ENCODE measurements around the gene SLC7A11.

SLC7A11 gene

DNA sequence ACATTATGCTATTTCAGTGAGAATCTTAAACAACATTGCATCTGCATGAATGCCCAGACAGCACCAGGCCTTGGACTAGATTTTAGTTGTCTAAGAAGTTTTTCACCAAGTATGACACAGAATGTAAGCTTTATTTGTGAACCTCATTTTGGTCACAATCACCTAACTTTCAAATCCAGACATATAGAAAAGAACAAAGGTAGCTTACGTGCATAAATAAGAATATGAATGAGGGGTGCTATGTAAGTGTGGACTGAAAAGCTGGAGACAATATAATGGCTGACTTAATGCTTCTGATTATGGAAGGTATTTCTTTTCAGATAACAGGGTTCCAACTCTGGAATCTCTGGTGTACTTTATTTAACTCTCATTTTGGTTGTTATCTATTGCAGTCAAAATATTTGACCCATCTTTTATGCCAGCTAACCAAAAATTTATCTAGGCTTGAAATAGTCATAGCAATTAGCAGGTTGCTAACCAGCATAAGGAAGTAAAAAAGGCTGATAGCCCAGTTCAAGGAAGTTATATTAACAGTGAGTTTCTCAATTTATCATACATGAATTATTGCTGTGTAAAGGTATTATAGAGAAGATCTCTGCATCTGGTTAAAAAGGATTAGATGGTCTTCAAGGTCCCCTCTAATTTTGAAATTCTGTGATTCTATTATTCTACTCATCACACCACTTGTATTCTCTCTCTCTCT is 36.5 kb downstream of the SLC7A11 start:
- DNase-seq: no peak

DNA sequence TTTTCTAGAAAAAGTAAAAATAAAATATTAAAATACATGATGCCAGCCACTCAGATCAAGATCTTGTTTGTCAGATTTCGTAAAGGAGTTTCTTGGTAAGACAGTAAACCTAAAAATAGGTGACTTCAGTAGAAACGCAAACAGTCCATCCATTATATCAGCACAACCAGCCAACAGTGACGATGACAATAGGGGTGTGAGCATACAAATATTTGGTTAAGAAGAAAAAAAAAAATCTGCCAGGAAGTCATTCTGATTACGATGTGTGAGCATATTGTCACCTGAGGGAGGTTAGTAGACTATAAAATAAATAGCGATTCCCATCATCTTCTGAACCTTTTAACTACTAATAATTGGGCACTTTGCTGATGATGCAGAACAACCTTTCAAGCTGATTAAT is 37.6 kb downstream of the SLC7A11 start:
- DNase-seq: no peak

DNA sequence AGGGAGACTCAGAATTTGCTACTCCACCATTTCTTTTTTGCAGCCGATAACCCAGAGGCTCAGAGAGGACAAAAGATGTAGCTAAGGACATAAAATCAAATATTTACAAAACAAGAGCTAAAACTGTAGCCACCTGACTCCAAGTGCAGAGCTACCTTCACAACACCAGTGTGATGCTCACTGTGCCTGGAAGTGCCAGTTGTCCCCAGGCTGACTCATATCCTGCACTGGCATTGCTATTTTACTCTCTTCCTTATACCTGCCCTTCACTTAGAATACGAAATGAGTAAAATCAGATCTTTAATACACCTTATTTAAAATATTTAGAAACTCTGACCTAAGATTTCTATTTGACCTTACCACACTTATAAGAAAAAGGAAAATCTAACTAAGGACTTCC is 39.5 kb downstream of the SLC7A11 start:
- no peak for DNase-seq

GRCh38 chr4:138200236-138200590 is 41.9 kb downstream of the SLC7A11 start:
- no peak for DNase-seq

- peak; percentile 65 for DNase-seq
Observed at GRCh38 chr4:138199568-138200235, 42.4 kb downstream of the SLC7A11 start.

DNA sequence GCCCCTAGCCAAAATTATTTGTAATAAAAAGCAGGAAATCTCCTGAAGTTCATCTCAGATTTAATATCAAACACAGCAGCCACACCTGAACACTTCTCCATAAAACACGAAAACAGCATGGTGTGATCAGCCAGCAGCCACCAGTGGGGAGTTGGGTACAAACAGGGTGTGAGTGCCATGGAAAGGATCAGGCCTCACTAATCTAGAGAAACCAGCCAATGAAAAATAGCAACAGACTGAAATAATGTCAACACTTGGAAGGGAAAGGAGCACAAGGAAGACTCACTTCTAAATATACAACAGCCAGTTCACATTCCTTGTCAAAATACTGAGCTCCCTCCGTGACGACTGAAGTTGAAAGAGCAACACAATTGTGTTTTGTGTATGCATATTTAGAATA is 46.0 kb downstream of the SLC7A11 start:
- no peak for DNase-seq

DNA sequence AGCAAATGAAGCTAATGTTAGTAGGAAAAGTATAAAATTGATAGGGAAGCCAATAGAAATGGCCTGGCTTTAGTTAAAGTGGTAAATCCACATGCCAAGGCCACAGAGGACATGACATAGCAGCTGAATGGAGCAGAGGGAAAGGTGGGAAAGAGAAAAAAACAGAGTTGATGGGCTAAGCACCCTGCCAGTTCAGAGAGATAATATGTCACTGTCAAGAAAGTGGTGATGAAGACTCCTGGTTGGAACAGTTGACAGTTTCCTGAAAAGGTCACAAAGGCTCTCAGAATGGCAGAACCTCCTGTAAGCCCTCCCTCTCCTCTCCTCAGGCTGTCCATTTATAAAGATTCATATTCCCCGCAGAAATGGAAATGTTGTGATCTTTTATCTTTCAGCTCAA is 48.2 kb downstream of the SLC7A11 start:
- no peak for DNase-seq

GRCh38 chr4:138192113-138192512 is 50.0 kb downstream of the SLC7A11 start:
- no peak for DNase-seq

DNA sequence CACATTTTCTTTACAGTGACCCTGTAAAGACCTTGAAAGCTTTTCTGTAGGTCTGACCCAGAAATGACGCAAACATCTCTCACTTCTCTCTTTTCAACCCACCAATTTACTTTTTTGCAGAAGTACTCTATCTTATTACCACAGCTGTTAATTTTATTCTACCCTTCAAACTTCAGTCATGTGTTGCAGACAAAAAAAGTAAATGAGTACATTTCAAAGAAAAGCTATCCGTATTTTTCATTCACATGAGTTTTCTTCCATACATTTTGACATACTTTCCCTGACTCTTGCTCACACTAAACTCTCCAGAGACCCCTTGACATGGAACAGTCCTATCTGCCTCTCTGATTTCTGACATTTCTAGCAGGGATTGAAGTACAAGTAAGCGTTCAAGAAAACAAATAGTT is 51.7 kb downstream of the SLC7A11 start:
- DNase-seq: no peak

GRCh38 chr4:138189206-138189605 is 52.9 kb downstream of the SLC7A11 start:
- DNase-seq: no peak

- no peak for DNase-seq
Observed at GRCh38 chr4:138188406-138189084, 53.6 kb downstream of the SLC7A11 start.

DNA sequence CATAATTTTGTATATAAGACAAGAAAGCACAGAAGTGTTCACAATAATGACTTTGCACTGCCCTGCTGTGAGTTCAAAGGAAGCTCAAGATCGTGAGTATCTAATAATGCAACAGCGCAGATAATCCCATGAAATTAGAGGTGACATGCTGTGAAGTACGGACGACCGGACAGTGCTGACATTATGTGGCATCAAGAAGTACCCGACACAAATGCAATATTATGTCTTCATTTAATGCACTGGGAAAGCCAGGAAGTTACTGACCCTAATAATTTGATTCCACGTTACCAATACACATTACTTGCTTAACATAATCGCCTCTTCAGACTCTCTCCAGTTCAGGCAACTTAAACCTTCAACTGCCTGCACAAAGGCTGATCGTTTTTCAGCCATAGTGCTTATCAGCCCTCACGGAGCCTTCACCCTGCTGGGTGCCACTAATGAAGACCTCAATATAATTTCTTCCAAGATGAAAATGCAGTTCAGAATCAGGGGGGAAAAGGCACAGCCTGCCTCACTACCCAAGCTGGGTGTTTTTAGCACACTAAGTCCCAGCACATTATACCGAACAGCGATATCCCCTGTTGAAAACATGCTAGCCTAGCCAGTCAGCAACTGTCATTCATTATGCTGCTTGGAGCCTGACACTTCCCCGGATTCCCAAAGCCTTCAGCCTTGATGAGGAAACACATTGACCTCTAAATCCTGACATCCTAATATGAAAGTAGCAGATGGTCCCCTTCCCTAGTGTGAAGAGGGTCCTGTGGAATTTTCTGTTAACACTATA is 56.1 kb downstream of the SLC7A11 start:
- no peak for DNase-seq

- DNase-seq: no peak
Observed at GRCh38 chr4:138184886-138185285, 57.3 kb downstream of the SLC7A11 start.

GRCh38 chr4:138182838-138183426 is 59.2 kb downstream of the SLC7A11 start:
- DNase-seq: no peak

GRCh38 chr4:138181287-138181686 is 60.9 kb downstream of the SLC7A11 start:
- no peak for DNase-seq

DNA sequence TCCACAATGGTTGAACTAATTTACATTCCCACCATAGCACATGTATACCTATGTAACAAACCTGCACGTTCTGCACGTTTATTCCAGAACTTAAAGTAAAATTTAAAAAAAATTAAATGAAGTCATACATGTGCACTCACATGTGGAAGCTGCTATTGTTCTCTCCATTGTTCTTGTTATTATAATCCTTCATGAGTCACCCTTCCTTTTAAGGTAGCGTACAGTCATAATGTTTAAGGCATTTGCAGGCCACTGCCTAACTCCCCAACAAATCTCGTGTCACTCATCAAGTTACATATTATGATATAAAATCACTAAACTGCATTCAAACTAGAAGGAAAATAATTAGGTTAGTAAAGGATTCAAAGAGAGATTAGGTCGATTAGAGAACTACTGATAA is 63.6 kb downstream of the SLC7A11 start:
- DNase-seq: no peak

DNA sequence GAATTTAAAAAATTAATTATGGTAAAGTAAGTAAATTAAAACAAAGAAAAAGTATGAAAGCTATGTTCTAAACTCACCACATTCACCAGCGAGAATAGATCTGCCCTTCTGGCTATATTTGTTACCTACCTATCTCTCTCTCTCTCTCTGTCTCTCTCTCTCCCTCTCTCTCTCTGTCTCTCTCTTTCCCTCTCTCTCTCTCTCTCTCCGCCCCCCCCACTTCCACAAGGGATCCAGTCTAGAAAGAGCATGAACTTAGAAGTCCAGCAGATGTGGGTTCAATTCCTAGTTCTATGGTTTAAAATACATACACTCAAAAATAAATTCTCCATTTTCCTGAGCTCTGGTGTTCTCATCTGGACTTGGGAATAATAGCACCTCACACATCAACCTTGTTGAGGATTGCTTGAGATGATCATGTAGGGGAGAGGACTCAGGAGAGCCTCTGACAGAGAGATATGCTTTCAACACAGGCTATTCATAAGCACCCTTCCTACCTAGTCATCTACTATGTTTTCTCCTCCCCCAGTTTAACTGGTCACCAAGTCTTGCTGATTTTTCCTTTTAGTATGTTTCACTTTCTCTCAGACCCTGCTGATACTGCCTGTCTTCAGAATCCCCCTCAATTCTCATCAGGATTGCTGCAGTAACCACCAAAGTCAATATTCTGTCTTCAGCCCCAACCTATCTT is 64.7 kb downstream of the SLC7A11 start:
- no peak for DNase-seq

- DNase-seq: no peak
Observed at GRCh38 chr4:138174981-138175794, 67.0 kb downstream of the SLC7A11 start.

DNA sequence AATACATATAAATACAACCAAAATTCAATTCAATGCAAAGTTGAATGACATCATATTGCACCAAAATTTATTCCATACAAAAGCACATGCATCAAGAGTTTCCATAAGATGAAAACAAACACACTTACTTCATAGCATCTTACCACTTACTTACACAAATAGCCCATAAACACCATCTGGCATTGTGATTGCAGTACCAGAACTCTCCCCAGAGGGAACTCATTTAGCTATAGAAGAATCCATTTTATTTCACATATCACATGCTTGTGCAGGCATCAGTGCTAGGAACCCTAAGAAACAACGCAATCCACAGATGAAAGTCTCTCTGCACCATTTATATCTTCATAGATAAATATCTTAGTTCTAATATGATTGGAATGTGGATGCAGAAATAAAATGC is 77.9 kb downstream of the SLC7A11 start:
- no peak for DNase-seq

GRCh38 chr4:138163171-138163570 is 79.0 kb downstream of the SLC7A11 start:
- no peak for DNase-seq

DNA sequence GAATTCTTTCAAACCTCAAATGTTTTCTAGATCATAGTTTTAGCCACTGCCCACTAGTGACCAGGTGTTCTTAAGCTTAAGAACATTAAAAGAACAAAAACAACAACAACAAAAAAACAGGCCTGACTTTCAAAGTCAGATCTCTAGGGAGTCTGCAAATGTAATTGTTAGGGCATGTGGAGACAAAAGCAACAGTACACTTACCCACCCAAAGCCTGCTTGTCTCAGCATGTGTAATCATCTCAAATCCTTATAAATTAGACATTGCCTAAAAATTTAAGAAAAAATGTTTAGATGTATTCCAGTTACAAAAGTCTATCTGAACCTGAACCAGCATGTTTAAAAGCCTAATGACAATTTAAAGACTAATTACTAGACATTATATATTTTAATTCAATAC is 79.9 kb downstream of the SLC7A11 start:
- no peak for DNase-seq

GRCh38 chr4:138161351-138161750 is 80.8 kb downstream of the SLC7A11 start:
- DNase-seq: no peak
